Muscle of arm (tissue), 12 donors: ENCODE results near the gene EIF2S3B. TPM values are rescaled to one million over a fixed set of nuclear protein-coding genes. Genes with fewer than 3 reads are reported as not detected.

ENCODE experiments used
- DNase-seq: peaks from one replicate; pipeline ENCODE4 v3.0.0-alpha.2; 2013
- polyA plus RNA-seq, 12 donors: library from polyadenylated mRNA; unstranded; fragments of 120-200 nt; gene quantifications; one replicate each; pipeline ENCODE4 v1.2.1, GENCODE V29; 2013; ENCODE audit not compliant: insufficient read length in 12 of 12

EIF2S3B gene
- polyA plus RNA-seq, 12 donors = 0.40 to 19.9 (median 1.1) TPM; not detected in 1

DNA sequence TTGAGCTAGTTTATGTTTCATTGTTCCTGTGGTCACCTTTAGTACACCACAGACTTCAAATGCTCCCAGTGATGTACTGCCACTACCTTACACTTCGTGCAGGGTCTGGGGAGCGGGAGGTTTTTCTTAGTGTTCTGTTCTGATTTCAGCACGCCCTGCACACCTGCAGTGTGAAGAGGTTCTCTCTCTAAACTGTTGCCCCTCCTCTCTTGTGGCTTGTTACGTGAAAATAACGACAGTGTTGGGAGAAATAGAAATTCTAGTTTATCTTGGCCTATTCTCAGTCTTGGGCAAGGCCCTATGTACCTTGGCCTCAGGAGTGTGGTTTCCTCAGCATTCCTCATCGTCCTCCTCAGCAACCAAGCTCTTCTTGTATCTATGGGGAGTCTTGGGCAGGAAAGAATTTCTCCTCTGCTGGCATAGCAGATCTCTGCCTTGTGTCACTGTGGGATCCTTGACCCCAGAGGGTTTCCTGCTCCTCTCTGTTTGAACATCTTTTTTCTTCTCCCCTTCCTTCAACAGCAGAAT lies 48.6 kb downstream of the EIF2S3B start:
- no peak for DNase-seq

DNA sequence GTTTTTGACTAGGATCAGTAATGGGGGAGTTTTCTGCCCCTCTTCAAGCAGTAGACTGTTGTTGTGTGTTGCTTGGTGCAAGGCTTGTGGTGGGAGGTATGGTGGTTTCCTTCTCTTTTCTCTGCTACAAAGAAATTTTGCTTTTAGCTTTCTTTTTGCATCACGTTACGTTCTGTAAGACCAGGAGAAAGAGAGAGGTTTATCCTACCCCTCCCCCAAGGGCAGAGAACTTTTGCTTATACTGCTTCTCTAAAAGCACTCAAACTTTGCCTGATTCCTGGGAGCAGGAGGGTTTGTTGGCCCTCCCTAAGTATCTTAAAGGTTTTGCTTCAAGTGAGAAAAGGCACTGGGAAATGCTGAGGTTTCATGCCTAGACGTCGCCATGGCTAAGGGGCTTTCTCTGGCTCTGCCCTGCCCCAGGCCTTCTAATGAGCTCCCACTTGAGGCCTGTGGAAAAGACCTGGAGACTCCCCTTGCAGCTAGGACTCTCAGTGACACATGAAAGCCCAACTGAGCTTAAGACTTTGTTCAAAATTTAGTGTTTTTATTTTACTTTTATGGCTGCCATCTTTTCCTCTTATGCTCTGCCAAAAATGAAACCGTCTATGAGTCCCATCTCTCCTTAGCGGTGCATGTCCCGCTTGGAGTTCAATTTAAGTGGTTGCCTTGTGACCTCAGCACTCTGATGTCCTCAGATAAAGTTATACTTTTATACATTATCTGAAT lies 49.2 kb downstream of the EIF2S3B start:
- no peak for DNase-seq

DNA sequence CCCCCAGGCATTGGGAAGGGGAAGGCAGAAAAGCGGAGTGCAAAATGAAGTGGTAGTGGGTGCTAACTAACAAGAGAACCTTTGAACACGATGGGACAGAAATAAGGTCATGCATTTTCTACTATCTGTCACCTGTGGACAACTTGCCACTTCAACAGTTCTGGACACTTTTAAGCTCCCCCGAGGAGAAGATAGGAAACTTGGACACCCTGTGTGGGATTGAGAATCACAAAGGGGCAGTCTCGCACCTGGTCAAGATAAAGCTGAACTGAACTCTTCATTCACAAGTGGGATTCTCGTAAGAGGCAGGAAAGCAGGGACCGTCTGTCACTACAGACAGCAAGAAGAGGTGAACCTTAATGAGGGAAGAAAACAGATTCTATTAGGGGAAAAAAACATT lies 51.6 kb downstream of the EIF2S3B start:
- no peak for DNase-seq

DNA sequence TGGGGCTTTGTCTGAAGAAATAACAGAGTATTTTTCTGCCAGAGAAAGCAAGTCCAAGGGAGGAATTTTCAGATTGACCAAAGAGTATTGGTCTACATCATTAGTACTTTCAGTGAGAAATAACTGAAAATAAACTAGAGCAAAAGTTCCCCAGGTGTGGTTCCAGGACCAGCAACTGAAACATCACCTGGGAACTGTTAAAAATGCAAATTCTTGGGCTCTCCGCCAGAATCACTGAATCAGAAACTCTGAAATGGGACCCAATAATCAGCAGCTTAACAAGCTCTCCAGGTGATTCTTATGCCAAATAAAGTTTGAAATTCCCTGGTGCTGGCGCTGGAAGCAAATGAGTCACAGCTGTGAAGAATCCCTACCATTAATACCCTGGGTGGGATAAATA lies 52.1 kb downstream of the EIF2S3B start:
- DNase-seq = no peak

Other genes with a start within 250 kb of the EIF2S3B start
- gene KLRD1, start 198.0 kb upstream of the EIF2S3B start, polyA plus RNA-seq = 1 to 10 TPM in 3 of 12 donors, under 1 TPM in 7, not detected in 2; 0.16 to 1.6 (median 0.72) TPM
- 1 to 10 TPM in 3 of 12 donors, under 1 TPM in 7, not detected in 2; 0.15 to 2.6 (median 0.61) TPM for gene KLRK1, start 115.8 kb upstream of the EIF2S3B start, polyA plus RNA-seq
- gene KLRC4, start 96.1 kb upstream of the EIF2S3B start, polyA plus RNA-seq = under 1 TPM in 5 of 12 donors, not detected in 7; 0.22 to 0.64 (median 0.32) TPM
- under 1 TPM in 5 of 12 donors, not detected in 7; 0.26 to 0.73 (median 0.39) TPM for gene KLRC3, start 85.3 kb upstream of the EIF2S3B start, polyA plus RNA-seq
- under 1 TPM in 5 of 12 donors, not detected in 7; 0.20 to 0.67 (median 0.58) TPM for gene KLRC2, start 69.9 kb upstream of the EIF2S3B start, polyA plus RNA-seq
- gene KLRC1, start 52.5 kb upstream of the EIF2S3B start, polyA plus RNA-seq = 1 to 10 TPM in 1 of 12 donors, under 1 TPM in 9, not detected in 2; 0.21 to 1.1 (median 0.51) TPM
- 10 to 100 TPM in 10 of 12 donors, not detected in 2; 19.7 to 37.6 (median 31.7) TPM for gene MAGOHB, start 107.7 kb downstream of the EIF2S3B start, polyA plus RNA-seq
- under 1 TPM in 5 of 12 donors, not detected in 7; 0.08 to 0.65 (median 0.23) TPM for gene STYK1, start 168.2 kb downstream of the EIF2S3B start, polyA plus RNA-seq
- 1,000 to 10,000 TPM in 3 of 12 donors, 100 to 1,000 TPM in 9; 554 to 1,254 (median 766) TPM for gene YBX3, start 217.4 kb downstream of the EIF2S3B start, polyA plus RNA-seq